H1 (cell line): ENCODE measurements around the gene OSGEP. TPM values are rescaled to one million over a fixed set of nuclear protein-coding genes. Genes with fewer than 3 reads are reported as not detected.

Source experiments
- CTCF ChIA-PET: fragments of 300-600 bp; sonication (Branson Sonifier 250); formaldehyde crosslinking; loops from one replicate; lab custom pipeline; 2021; ENCODE audit not compliant: partially characterized antibody; lab: Charles Lee
- POLR2A ChIA-PET: fragments of 300-600 bp; sonication (Branson Sonifier 250); formaldehyde crosslinking; loops from one replicate; lab custom pipeline; 2021; ENCODE audit warnings: inconsistent platforms; ENCODE audit not compliant: partially characterized antibody; lab: Charles Lee
- DNase-seq, 2 experiments: peaks; one replicate each; pipeline versions ENCODE4 v3.0.0 to v3.0.0-alpha.2; 2010 to 2022; ENCODE audit warnings: low spot score in 2 of 2, low read depth in 1 of 2, mixed read lengths in 1 of 2
- FAIRE-seq: peaks from 2 replicates; lab custom pipeline; 2011; peaks lifted over from hg19 to GRCh38; lab: Jason Lieb, UNC
- H2AFZ ChIP-seq: 2 replicates; pipeline ENCODE4 v1.8.1; 2012; ENCODE audit warnings: low read length, inconsistent platforms
- H2AK5ac ChIP-seq: 2 replicates; pipeline ENCODE4 v1.6.1; 2013; ENCODE audit warnings: low read depth, low read length
- H2BK120ac ChIP-seq: replicated peaks from 2 replicates; pipeline ENCODE3; 2013; ENCODE audit warnings: low read depth, low read length, inconsistent platforms
- H2BK12ac ChIP-seq: 2 replicates; pipeline ENCODE4 v1.6.1; 2013; ENCODE audit warnings: low read depth, low read length
- H2BK15ac ChIP-seq: 2 replicates; pipeline ENCODE4 v1.6.1; 2013; ENCODE audit warnings: low read length
- H2BK20ac ChIP-seq: 2 replicates; pipeline ENCODE4 v1.6.1; 2013; ENCODE audit warnings: low read length
- H2BK5ac ChIP-seq: 2 replicates; pipeline ENCODE4 v1.6.1; 2013; ENCODE audit warnings: low read depth, low read length
- H3K14ac ChIP-seq: 2 replicates; pipeline ENCODE4 v1.6.1; 2013; ENCODE audit warnings: inconsistent platforms; ENCODE audit not compliant: insufficient read length
- H3K18ac ChIP-seq: 2 replicates; pipeline ENCODE4 v1.6.1; 2013; ENCODE audit warnings: low read length; ENCODE audit errors: extremely low read depth
- H3K23ac ChIP-seq: 2 replicates; pipeline ENCODE4 v1.6.1; 2013; ENCODE audit warnings: inconsistent platforms; ENCODE audit not compliant: insufficient read length
- H3K23me2 ChIP-seq: 2 replicates; pipeline ENCODE4 v1.6.1; 2013; ENCODE audit warnings: low read depth, low read length
- H3K27ac ChIP-seq: 2 replicates; pipeline ENCODE4 v1.6.1; 2011; ENCODE audit warnings: low read depth, low read length, inconsistent platforms
- H3K27me3 ChIP-seq, 4 experiments: replicated peaks in 1 of 4; 1 replicate in 1 of 4; 2 replicates in 3 of 4; pipeline versions ENCODE4 v1.6.1 to v1.8.1; 2011 to 2013; ENCODE audit warnings: low read length in 3 of 4, mild to moderate bottlenecking in 3 of 4, inconsistent platforms in 2 of 4, mixed read lengths in 2 of 4, moderate library complexity in 1 of 4; ENCODE audit not compliant: control insufficient read depth in 3 of 4, insufficient read depth in 3 of 4; ENCODE audit errors: extremely low read depth in 1 of 4
- H3K36me3 ChIP-seq, 4 experiments: 2 replicates each; pipeline versions ENCODE4 v1.6.1 to v1.8.1; 2011 to 2013; ENCODE audit warnings: mild to moderate bottlenecking in 4 of 4, low read length in 3 of 4, moderate library complexity in 2 of 4, control low read depth in 1 of 4, inconsistent platforms in 1 of 4; ENCODE audit not compliant: insufficient read depth in 4 of 4, control insufficient read depth in 2 of 4
- H3K4ac ChIP-seq: replicated peaks from 2 replicates; pipeline ENCODE3; 2013; ENCODE audit warnings: low read length, low read depth, mixed read lengths, inconsistent platforms; ENCODE audit not compliant: insufficient read length
- H3K4me1 ChIP-seq, 4 experiments: replicated peaks in 1 of 4; 1 replicate in 1 of 4; 2 replicates in 3 of 4; pipeline versions ENCODE4 v1.6.1 to v1.8.1; 2011 to 2013; ENCODE audit warnings: low read length in 3 of 4, inconsistent platforms in 2 of 4, mixed read lengths in 1 of 4; ENCODE audit not compliant: insufficient read depth in 4 of 4, control insufficient read depth in 3 of 4
- H3K4me2 ChIP-seq, 2 experiments: 2 replicates each; pipeline versions ENCODE4 v1.6.1 to v1.8.1; 2011 to 2013; ENCODE audit warnings: low read depth in 2 of 2, low read length in 2 of 2, control low read depth in 1 of 2, inconsistent platforms in 1 of 2, mild to moderate bottlenecking in 1 of 2; ENCODE audit not compliant: insufficient read depth in 1 of 2
- H3K4me3 ChIP-seq, 4 experiments: fragments of 200-600, 300-600 bp in 1 of 4; sonication (generic), shearing (Covaris generic), sonication (Bioruptor Twin) in 1 of 4; 2 replicates each; pipeline versions ENCODE4 v1.5.1 to v1.8.1; 2011 to 2016; ENCODE audit warnings: low read length in 4 of 4, low read depth in 3 of 4, control low read depth in 2 of 4, inconsistent platforms in 2 of 4, mild to moderate bottlenecking in 2 of 4, mixed read lengths in 1 of 4, moderate library complexity in 1 of 4; ENCODE audit not compliant: insufficient read depth in 2 of 4; ENCODE audit errors: extremely low read depth in 1 of 4
- H3K56ac ChIP-seq: replicated peaks from 2 replicates; pipeline ENCODE3; 2013; ENCODE audit warnings: low read depth, mild to moderate bottlenecking, mixed read lengths, low read length, inconsistent platforms; ENCODE audit not compliant: insufficient read length
- H3K79me1 ChIP-seq: 2 replicates; pipeline ENCODE4 v1.6.1; 2013; ENCODE audit warnings: low read depth, low read length, control low read depth
- H3K79me2 ChIP-seq, 2 experiments: 2 replicates each; pipeline versions ENCODE4 v1.6.1 to v1.8.1; 2012 to 2013; ENCODE audit warnings: low read length in 2 of 2, mild to moderate bottlenecking in 2 of 2, inconsistent platforms in 1 of 2; ENCODE audit not compliant: insufficient read depth in 2 of 2, control insufficient read depth in 1 of 2
- H3K9ac ChIP-seq, 4 experiments: replicated peaks in 1 of 4; 1 replicate in 1 of 4; 2 replicates in 3 of 4; pipeline versions ENCODE4 v1.6.1 to v1.8.1; 2011 to 2013; ENCODE audit warnings: low read depth in 3 of 4, low read length in 3 of 4, control low read depth in 2 of 4, mild to moderate bottlenecking in 2 of 4, moderate library complexity in 2 of 4, inconsistent platforms in 1 of 4; ENCODE audit errors: extremely low read depth in 1 of 4
- H3K9me3 ChIP-seq, 2 experiments: 2 replicates each; pipeline versions ENCODE4 v1.6.1 to v1.8.1; 2012 to 2013; ENCODE audit warnings: mild to moderate bottlenecking in 2 of 2, moderate library complexity in 2 of 2, control low read depth in 1 of 2, inconsistent platforms in 1 of 2, low read depth in 1 of 2, low read length in 1 of 2, mixed read lengths in 1 of 2; ENCODE audit not compliant: insufficient read depth in 2 of 2
- H4K20me1 ChIP-seq, 2 experiments: replicated peaks in 1 of 2; 2 replicates each; pipeline versions ENCODE3 to v1.8.1; 2011 to 2013; ENCODE audit warnings: inconsistent platforms in 2 of 2, low read length in 2 of 2, mild to moderate bottlenecking in 1 of 2; ENCODE audit not compliant: insufficient read depth in 2 of 2, control insufficient read depth in 1 of 2
- H4K5ac ChIP-seq: 2 replicates; pipeline ENCODE4 v1.6.1; 2013; ENCODE audit warnings: low read length, low read depth, mixed read lengths, inconsistent platforms; ENCODE audit not compliant: insufficient read length
- H4K8ac ChIP-seq: 2 replicates; pipeline ENCODE4 v1.8.0; 2013; ENCODE audit warnings: mild to moderate bottlenecking, moderate library complexity, low read length, inconsistent platforms; ENCODE audit not compliant: insufficient read depth; ENCODE audit errors: extremely low read depth
- H4K91ac ChIP-seq: replicated peaks from 2 replicates; pipeline ENCODE3; 2013; ENCODE audit warnings: low read length, mixed read lengths, inconsistent platforms; ENCODE audit not compliant: insufficient read length
- CHD2 ChIP-seq: IDR thresholded peaks from 2 replicates; pipeline ENCODE4 v1.6.1; 2012; ENCODE audit warnings: low read length, improper control_type of control experiment
- EGR1 ChIP-seq: IDR thresholded peaks from 2 replicates; pipeline ENCODE4 v1.6.1; 2011; ENCODE audit warnings: low read depth, low read length, borderline replicate concordance
- JUND ChIP-seq: IDR thresholded peaks from 2 replicates; pipeline ENCODE4 v1.6.1; 2011; ENCODE audit warnings: mild to moderate bottlenecking, improper control_type of control experiment, low read length
- POU5F1 ChIP-seq: IDR thresholded peaks from 2 replicates; pipeline ENCODE4 v1.6.1; 2011; ENCODE audit warnings: low read depth, mild to moderate bottlenecking, low read length, moderate library complexity
- SIRT6 ChIP-seq: IDR thresholded peaks from one replicate; pipeline ENCODE4 v1.7.1; 2012; ENCODE audit warnings: low read length, inconsistent platforms
- SP4 ChIP-seq: IDR thresholded peaks from 2 replicates; pipeline ENCODE4 v1.6.1; 2012; ENCODE audit warnings: low read length, inconsistent platforms
- SRF ChIP-seq: IDR thresholded peaks from 2 replicates; pipeline ENCODE4 v1.6.1; 2011; ENCODE audit warnings: mild to moderate bottlenecking, low read depth, low read length, moderate library complexity
- TAF1 ChIP-seq: IDR thresholded peaks from 2 replicates; pipeline ENCODE4 v1.6.1; 2011; ENCODE audit warnings: mild to moderate bottlenecking, low read depth, low read length
- TAF7 ChIP-seq: optimal IDR thresholded peaks from 2 replicates; pipeline ENCODE3; 2011; ENCODE audit warnings: low read depth, mild to moderate bottlenecking, inconsistent platforms, low read length, moderate library complexity, borderline replicate concordance
- TEAD4 ChIP-seq: IDR thresholded peaks from 2 replicates; pipeline ENCODE4 v1.6.1; 2012; ENCODE audit warnings: low read depth, low read length, inconsistent platforms, mixed read lengths
- WGBS, 2 experiments: shearing (Covaris generic) in 1 of 2; methylation state at CpG; one replicate each; pipeline versions ENCODE4 v1.1.6 to v1.1.7; 2013 to 2015; ENCODE audit warnings: low lambda C conversion rate in 2 of 2, mixed read lengths in 2 of 2, inconsistent platforms in 1 of 2, low coverage in 1 of 2, missing lambda C conversion rate in 1 of 2; ENCODE audit not compliant: insufficient replicate concordance in 2 of 2, insufficient coverage in 1 of 2, insufficient read length in 1 of 2; ENCODE audit errors: extremely low coverage in 1 of 2, missing lambda C conversion rate in 1 of 2; 5-methylcytosine and 5-hydroxymethylcytosine counted together
- polyA plus RNA-seq, 7 experiments: library from polyadenylated mRNA; depleted of rRNA in 3 of 7; stranded (reverse) in 5 of 7; unstranded in 2 of 7; fragments of >200 nt in 5 of 7; fragments of 200-250 nt in 2 of 7; gene quantifications; 1 replicate in 5 of 7; 2 replicates in 1 of 7; 4 replicates in 1 of 7; pipeline versions ENCODE4 v1.2.1 to v1.2.3, GENCODE V29; 2011 to 2013; ENCODE audit warnings: missing spikeins in 2 of 7, mixed read lengths in 2 of 7
- total RNA-seq: library from RNA; stranded (reverse); fragmentation: NEBNext Ultra II Directional; extraction: Animal tissue kit (Norgen Biotek cat#: 25700); gene quantifications from 2 replicates; pipeline ENCODE4 v1.2.1, GENCODE V29; 2021
- TF ChIP-seq, protein P1 (sequence below): IDR thresholded peaks from 2 replicates; pipeline ENCODE4 v1.6.1; 2012; ENCODE audit warnings: low read length, inconsistent platforms

The OSGEP gene
- total and polyA plus RNA-seq, 2 of the 8 experiments (the other 6 are each of a cell fraction or from before 2014, with no cell fraction given): 34.4 to 78.6 TPM

DNA sequence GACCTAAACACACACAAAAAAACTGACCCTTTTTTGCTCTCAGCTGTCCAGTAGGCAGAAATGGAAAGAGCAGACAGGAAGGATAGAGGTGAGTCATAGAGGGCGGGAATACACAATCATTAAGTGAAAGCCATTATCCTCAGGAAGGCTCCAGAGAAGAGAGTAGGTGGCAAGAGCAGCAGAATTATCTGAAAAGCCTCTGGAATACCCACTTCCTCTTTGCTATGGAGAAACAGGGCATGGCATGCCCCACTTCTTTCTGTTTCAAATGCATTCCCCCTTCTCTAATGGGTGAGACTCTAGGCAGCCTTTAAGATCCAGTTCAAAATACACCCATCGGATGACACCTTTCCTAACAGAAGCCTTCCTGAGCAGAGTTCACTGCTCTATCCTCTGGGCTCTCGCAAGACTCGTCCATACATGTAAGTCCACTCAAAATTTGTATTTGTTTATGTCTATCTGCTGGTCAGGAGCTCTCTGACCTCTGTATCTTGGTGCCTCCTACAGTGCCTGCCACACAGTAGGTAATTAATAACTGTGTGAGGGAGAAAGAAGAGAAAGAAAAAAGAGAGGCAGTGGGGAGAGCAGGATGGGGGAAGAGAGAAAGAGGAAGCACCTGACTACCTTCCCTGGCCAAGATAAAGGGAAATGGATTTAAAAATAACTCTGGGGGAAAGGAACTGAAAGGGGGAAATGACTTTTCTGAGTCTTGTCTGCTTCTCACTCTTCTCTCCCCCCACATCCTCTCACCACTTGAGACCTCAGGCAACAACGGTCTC lies 27.2 kb downstream of the OSGEP start:
- no peak overlapping the region for H3K27ac ChIP-seq
- H3K4me1 ChIP-seq: no peaks in the 10 kb centered on the region
- no peaks in the 10 kb centered on the region for H3K79me1 ChIP-seq
- peaks cover 2% of the 10 kb centered on the region; the same call in 1 of the 2 replicates for H3K23me2 ChIP-seq
- H3K27me3 ChIP-seq: no peaks in the 10 kb centered on the region
- no peak overlapping the region for H2AK5ac ChIP-seq
- H2BK5ac ChIP-seq: no peak overlapping the region
- H4K5ac ChIP-seq: no peak overlapping the region
- H3K4ac ChIP-seq: no peak overlapping the region
- no peak overlapping the region for H3K4me3 ChIP-seq
- H3K79me2 ChIP-seq: no peaks in the 10 kb centered on the region
- H3K18ac ChIP-seq: no peak overlapping the region
- H3K9me3 ChIP-seq: no peaks in the 10 kb centered on the region
- H4K20me1 ChIP-seq: no peaks in the 10 kb centered on the region
- no peak overlapping the region for H2BK120ac ChIP-seq
- no peak overlapping the region for H3K4me2 ChIP-seq
- no peak overlapping the region for H4K91ac ChIP-seq
- DNase-seq (no peak), FAIRE-seq (no peak)
- no peak overlapping the region for H3K23ac ChIP-seq
- H3K14ac ChIP-seq: no peak overlapping the region
- no peak overlapping the region; the same call in 1 of the 2 replicates for H2AFZ ChIP-seq
- H3K56ac ChIP-seq: no peak overlapping the region
- H3K9ac ChIP-seq: no peak overlapping the region
- 70% methylated on average over 5 of the region's 5 CpGs; no CpG with 5 or more reads in 1 of the 2 experiments for WGBS, 2 experiments
- POLR2A ChIA-PET: interaction anchor here (1.0 kb wide), 1 partner anchor 13 kb away, joined by 3 read pairs; no protein-coding TSS in a partner anchor
- H2BK12ac ChIP-seq: no peak overlapping the region
- CTCF ChIA-PET: interaction anchor here (0.6 to 0.7 kb wide), 2 partner anchors 36 to 124 kb away, joined by 3 read pairs; no protein-coding TSS in a partner anchor
- H3K36me3 ChIP-seq: no peaks in the 10 kb centered on the region
- H4K8ac ChIP-seq: no peak overlapping the region
- no peak overlapping the region for H2BK20ac ChIP-seq
- no peak overlapping the region for H2BK15ac ChIP-seq
- no peak for TF ChIP-seq POU5F1
- no peak for TF ChIP-seq TAF1
- TF ChIP-seq, protein P1, sequence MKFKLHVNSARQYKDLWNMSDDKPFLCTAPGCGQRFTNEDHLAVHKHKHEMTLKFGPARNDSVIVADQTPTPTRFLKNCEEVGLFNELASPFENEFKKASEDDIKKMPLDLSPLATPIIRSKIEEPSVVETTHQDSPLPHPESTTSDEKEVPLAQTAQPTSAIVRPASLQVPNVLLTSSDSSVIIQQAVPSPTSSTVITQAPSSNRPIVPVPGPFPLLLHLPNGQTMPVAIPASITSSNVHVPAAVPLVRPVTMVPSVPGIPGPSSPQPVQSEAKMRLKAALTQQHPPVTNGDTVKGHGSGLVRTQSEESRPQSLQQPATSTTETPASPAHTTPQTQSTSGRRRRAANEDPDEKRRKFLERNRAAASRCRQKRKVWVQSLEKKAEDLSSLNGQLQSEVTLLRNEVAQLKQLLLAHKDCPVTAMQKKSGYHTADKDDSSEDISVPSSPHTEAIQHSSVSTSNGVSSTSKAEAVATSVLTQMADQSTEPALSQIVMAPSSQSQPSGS: no peak
- TF ChIP-seq TAF7: no peak
- no peak for TF ChIP-seq SRF
- no peak for TF ChIP-seq EGR1
- no peak for TF ChIP-seq TEAD4
- TF ChIP-seq SIRT6: no peak
- TF ChIP-seq JUND: no peak
- TF ChIP-seq CHD2: no peak
- no peak for TF ChIP-seq SP4
